Stimulated activated CD4-positive, alpha-beta T cell treated with anti-CD3 and anti-CD28 coated beads, TNF-alpha, amount 100 ng/mL, for 48 hours (primary cell): Measurements from ENCODE around the gene IFI35.
"Not testable (repeated sequence)": the region's sequence is repeated elsewhere in the genome, so short reads cannot be mapped to it uniquely, and the experiment has no call there.

Experiments
- DNase-seq, 3 donors: peaks; one replicate each; pipeline ENCODE4 v3.0.0-alpha.2; 2020; ENCODE audit warnings: low read depth in 3 of 3

Gene IFI35

GRCh38 chr17:43006639-43007551, at the start of gene IFI35:
TSS of gene IFI35 (plus strand) at chr17:43006784. CDS start at chr17:43006948, 164 bp downstream.
- peak; percentile 75 to 79 (median 76) for DNase-seq

- DNase-seq: peak; percentile 82 to 88 (median 84)
These were observed 42.2 kb upstream of the IFI35 start, which contains the start of gene AARSD1 for GRCh38 chr17:42964161-42964932. TSS of gene AARSD1 (minus strand) at chr17:42964454. CDS start at chr17:42964440, 14 bp downstream.

DNA sequence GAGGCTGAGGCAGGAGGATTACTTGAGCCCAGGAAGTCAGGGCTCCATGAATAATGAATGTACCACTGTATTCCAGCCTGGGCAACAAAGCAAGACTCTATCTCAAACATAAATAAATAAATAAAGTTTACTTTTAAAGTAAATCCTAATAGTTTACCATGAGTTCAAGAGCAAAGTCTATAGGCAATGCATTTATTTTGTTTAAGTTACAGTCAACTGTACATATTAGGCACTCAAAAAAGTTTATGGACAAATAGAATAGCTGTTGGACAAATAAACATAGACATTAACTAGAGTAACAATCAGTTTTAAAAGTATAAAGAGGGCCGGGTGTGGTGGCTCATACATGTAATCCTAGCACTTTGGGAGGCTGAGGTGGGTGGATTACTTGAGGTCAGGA, 38.7 kb upstream of the IFI35 start:
- DNase-seq: no peak

DNA sequence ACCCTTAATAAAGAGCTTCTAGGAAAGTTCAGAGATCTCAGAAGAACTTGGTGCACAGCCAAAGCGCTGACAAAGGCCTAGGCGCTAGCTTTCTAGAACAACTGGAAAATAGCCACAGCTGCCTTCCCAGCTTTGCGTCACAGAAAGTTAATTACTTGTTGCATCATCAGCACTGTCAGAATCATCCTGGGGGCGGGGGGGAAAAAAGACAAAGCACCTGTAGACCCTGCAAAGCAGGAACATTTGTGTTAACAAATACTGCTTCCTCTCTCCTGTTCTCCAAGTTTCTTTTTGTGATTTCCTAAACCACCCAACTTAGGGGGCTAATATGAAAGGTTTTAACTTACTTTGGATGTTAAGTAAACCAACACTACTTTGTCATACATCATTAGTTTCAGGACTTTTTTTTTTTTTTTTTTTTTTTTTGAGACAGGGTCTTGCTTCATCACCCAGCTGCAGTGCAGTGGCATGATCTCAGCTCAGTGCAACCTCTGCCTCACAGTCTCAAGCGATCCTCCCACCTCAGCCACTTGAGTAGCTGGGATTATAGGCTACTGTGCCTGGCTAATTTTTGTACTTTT, 37.5 kb upstream of the IFI35 start:
- DNase-seq: no peak

- no peak for DNase-seq
These were observed 35.0 kb upstream of the IFI35 start for GRCh38 chr17:42971589-42971988.

- DNase-seq: not testable (repeated sequence)
These were observed 33.3 kb upstream of the IFI35 start for GRCh38 chr17:42973323-42973722.

- no peak for DNase-seq
These were observed 31.3 kb upstream of the IFI35 start for GRCh38 chr17:42975265-42975664.

DNA sequence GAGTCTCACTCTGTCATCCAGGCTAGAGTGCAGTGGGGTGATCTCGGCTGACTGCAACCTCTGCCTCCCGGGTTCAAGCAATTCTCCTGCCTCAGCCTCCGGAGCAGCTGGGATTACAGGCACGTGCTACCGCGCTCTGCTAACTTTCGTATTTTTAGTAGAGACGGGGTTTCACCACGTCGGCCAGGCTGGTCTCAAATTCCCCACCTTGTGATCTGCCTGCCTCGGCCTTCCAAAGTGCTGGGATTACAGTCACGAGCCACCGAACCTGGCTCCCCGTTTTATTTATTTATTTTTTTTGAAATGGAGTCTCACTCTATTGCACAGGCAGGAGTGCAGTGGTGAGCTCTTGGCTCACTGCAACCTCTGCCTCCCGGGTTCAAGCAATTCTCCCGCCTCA, 30.9 kb upstream of the IFI35 start:
- DNase-seq: not testable (repeated sequence)

- DNase-seq: peak in 1 of 3 donors; percentile 10
These were observed 26.9 kb upstream of the IFI35 start, which contains the start of gene PTGES3L for GRCh38 chr17:42979511-42980273. TSS of gene PTGES3L (minus strand) at chr17:42980080. CDS start at chr17:42980053, 27 bp downstream.

DNA sequence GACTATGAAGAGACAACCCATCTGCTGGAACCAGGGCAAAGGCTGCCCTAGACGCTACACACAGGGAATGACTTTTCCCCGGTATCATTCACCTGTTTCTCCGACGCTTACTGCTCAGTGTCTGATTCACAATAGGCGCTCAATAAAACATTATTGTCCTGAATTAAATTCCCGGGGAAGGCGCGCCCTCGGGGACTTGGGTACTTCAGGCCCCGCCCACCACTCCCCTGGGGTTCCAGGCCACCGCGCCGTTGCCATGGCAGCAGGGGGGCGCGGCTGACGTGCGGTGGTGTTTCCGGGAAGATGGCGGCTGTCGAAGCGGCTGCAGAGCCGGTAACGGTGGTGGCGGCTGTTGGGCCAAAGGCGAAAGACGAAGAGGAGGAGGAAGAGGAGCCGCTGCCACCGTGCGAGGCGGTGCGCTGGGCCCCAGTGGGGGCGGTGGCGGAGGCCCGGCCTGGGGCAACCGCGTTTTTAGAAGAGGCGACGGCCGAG, 26.3 kb upstream of the IFI35 start, which contains the start of gene RUNDC1:
Gene RUNDC1 (plus strand): TSS at position 292 of the 492 bp plus-strand sequence. CDS start 12 bp downstream, at position 304.
- DNase-seq: peak; percentile 84 to 93 (median 85)

- peak in 2 of 3 donors; percentile 57 to 63 for DNase-seq
These were observed 25.7 kb upstream of the IFI35 start for GRCh38 chr17:42980766-42981397.

DNA sequence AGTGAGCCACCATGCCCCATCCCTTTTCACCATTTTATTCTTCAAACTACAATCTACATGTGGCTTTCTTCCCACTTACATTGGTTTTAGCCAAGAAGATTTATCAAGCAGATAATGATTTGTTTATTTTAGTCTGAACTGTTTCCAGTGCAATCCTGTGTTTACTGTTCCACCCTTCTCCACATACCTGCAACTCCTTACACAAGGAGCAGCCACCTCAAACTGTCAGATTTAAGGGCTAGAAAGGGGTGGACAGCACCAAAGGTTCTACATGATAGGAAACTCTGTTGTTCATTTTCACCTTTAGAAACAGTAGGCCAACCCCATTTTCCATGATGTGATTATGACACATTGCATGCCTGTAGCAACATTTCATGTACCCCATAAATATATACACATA, 24.3 kb upstream of the IFI35 start:
- no peak for DNase-seq

GRCh38 chr17:42985225-42985624, 21.4 kb upstream of the IFI35 start:
- no peak for DNase-seq

GRCh38 chr17:42989141-42989540, 17.4 kb upstream of the IFI35 start:
- no peak for DNase-seq

DNA sequence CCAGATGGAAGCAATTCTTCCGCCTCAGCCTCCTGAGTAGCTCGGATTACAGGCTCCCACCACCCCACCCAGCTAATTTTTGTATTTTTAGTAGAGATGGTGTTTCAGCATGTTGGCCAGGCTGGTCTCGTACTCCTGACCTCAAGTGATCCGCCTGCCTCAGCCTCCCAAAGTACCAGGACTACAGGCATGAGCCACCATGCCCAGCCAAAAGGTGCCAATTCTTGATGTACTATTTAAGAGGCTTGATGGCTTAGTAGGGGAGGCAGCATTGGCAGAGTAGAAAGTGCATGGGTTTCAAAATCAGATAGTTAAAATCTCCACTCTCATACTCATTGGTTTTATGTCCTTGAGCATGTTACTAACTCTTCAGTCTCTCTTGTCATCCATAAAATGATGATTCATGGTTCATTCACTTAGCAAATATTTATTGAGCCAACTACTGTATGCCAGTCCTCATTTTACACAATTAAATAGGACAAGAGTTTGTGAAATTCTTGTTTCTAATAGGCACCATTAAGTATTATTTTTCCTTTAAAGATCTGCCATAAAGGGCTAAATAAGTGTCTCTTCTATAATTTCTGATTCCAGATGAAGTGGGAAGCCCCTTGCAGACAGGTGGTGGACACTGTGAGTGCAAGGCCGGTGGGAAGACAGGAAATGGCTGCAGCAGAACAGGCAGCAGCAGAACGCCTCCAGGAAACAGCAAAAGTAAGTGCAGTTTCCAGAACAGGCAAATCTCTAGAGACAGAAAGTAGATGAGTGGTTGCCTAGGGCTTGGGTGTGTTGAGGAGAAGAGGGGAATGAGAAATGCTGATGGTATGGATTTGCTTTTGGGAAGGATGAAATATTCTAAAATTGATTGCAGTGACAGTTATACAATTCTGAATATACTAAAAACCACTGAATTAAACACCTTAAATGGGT, 16.6 kb upstream of the IFI35 start:
- DNase-seq: no peak

GRCh38 chr17:42991471-42991870, 15.1 kb upstream of the IFI35 start:
- DNase-seq: no peak

GRCh38 chr17:42992872-42993271, 13.7 kb upstream of the IFI35 start:
- DNase-seq: no peak

- not testable (repeated sequence) for DNase-seq
These were observed 12.7 kb upstream of the IFI35 start for GRCh38 chr17:42993913-42994312.

DNA sequence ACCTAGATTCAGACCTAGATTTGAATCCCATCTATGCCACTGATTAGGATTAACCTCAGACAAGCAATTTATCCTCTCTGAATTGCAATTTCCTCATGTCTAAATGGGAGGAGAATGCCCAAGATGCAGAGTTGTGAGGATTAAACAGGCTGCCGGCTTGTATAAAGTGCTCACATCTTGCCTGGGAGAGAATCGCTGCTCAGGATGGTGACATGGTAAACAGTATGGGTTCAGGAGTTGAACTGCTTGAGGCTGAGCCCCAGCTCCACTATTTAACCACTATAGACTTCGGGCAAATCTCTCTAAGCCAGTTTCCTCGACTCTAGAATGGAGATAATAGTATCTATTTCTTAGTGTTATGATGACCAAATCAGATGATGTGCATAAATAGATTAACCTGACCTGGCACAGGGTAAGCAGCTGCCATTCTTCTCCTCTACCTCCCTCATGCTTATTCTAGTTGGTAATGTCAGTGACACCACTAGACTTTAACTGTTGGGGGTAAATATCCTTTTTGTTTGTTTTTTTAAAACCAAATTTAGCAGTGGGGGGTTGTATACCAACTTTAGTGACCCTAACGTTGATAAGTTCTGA, 9.1 kb upstream of the IFI35 start:
- DNase-seq: no peak
